Subcutaneous abdominal adipose tissue (tissue), 5 donors: ENCODE data around the gene SIRT2.

Source experiments
- H3K27ac ChIP-seq: one replicate; pipeline ENCODE4 v1.7.0; 2013; ENCODE audit warnings: low read depth, mild to moderate bottlenecking, inconsistent platforms, low read length, moderate library complexity
- H3K27me3 ChIP-seq, 5 donors: one replicate each; pipeline ENCODE4 v1.7.0; 2013; ENCODE audit warnings: low read length in 5 of 5, inconsistent platforms in 1 of 5; ENCODE audit not compliant: control insufficient read depth in 5 of 5, insufficient read depth in 4 of 5
- H3K36me3 ChIP-seq, 5 donors: one replicate each; pipeline ENCODE4 v1.7.0; 2013; ENCODE audit warnings: low read length in 5 of 5; ENCODE audit not compliant: control insufficient read depth in 5 of 5, insufficient read depth in 5 of 5
- H3K4me1 ChIP-seq, 5 donors: one replicate each; pipeline ENCODE4 v1.7.0; 2013; ENCODE audit warnings: low read length in 5 of 5, mild to moderate bottlenecking in 3 of 5, moderate library complexity in 1 of 5; ENCODE audit not compliant: control insufficient read depth in 5 of 5, insufficient read depth in 5 of 5
- H3K4me3 ChIP-seq, 5 donors: one replicate each; pipeline ENCODE4 v1.7.0; 2013; ENCODE audit warnings: low read length in 5 of 5, low read depth in 1 of 5
- H3K9ac ChIP-seq, 5 donors: one replicate each; pipeline ENCODE4 v1.7.0; 2013; ENCODE audit warnings: low read length in 5 of 5, mild to moderate bottlenecking in 4 of 5, moderate library complexity in 3 of 5
- H3K9me3 ChIP-seq, 5 donors: one replicate each; pipeline ENCODE4 v1.7.0; 2013; ENCODE audit warnings: low read length in 5 of 5; ENCODE audit not compliant: control insufficient read depth in 5 of 5
- donor health status: healthy.
- donor health status: healthy.
- donor health status: healthy.
- donor health status: healthy.
- donor health status: healthy.

Gene SIRT2

DNA sequence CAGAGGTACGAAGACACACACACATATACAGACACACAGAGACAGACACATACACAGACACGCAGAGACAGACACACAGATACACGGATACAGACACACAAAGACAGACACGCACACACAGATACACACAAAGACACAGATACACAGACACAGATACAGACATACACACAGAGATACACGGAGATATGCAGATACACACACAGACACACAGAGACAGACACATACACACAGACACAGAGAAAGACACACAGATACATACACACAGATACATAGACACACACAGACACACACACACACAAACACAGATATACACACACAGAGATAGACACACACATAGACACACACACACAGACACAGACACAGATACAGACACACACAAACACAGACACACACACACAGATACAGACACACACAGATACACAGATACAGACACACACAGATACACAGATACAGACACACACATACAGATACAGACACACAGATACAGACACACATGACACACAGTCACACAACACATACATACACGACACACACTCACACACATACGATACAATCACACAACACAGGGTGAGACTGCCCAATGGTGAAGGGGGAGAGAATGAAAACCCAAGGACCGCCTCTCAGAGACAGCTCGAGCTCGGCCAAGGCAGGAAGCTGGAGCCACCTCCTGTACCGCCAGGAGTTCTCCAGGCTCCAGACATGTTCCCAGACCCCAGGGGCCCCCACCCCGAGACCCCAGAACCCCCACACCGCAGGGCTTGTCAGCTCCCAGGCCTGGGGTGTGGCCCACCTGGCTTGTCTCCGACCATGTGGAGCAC is 21.4 kb upstream of the SIRT2 start:
- H3K27me3 ChIP-seq: no peaks in the 10 kb centered on the region
- H3K4me1 ChIP-seq: no peaks in the 10 kb centered on the region
- H3K36me3 ChIP-seq: peaks cover 0 to 38% (median 30%) of the 10 kb centered on the region in 5 donors

DNA sequence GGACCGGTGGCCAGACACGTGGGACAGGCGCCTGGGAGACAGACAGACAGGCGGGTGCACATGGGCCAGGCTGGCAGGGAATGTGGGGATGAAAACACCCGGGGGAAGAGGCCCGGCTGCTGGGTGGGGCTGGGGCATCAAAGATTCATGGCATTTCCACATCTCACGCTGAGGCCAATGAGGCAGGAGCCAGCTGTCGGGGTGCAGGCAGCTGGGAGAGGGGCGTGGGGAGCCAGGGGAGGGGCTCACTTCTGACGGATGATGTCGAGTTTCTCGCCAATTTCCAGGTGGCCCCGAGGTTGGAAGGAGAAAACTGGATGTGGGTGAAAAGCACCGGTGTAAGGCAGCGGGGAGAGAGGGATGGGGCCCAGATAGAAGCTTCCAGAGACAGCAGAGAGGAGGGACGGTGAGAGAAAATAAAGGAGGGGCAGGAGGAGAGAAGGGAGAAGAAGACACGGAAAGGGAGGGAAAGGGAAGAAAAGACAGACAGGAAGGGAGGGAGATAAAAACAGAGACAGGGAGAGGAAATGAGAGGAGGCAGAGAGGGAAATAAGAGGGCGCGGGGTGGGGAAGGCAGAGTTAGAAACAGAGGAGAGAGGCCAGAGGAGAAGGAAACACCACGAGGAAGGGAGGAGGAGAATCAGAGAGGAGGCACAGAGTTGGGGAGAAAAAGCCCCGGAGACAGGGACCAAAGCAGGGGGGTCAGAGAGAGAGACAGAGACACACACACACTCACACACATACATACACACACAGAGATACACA is 20.6 kb upstream of the SIRT2 start:
- H3K4me3 ChIP-seq: no peak overlapping the region
- H3K9me3 ChIP-seq: no peaks in the 10 kb centered on the region
- H3K27ac ChIP-seq: no peak overlapping the region
- H3K9ac ChIP-seq: no peak overlapping the region
- no peaks in the 10 kb centered on the region for H3K27me3 ChIP-seq
- H3K4me1 ChIP-seq: no peaks in the 10 kb centered on the region
- H3K36me3 ChIP-seq: peaks cover 0 to 38% (median 25%) of the 10 kb centered on the region in 5 donors

More for the DNA sequence above, 21.4 kb upstream of the SIRT2 start:
- no peak overlapping the region for H3K27ac ChIP-seq
- H3K9me3 ChIP-seq: no peaks in the 10 kb centered on the region
- no peak overlapping the region for H3K4me3 ChIP-seq
- H3K9ac ChIP-seq: no peak overlapping the region

DNA sequence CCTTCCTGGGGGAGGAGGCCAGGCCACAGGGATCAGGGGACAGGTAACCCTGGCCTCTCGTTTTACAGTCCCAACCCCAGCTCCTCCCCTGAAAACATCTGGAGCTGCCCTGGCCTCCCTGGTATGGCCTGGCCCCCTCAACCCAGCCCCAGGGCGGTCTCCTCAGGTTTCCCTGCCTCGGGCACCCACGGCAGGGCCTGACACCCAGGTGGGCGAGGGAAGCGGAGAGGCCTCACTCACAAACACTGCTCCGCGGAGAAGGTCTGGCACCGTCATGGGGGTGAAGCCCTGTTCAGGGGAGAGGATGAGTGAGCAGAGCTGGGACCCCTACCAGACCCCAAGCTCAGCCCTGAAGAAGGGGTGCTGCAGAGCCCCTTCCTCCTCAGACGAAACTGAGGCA is 19.1 kb upstream of the SIRT2 start:
- Histone ChIP-seq H3K9ac (no peak overlapping the region), H3K27ac (no peak overlapping the region), H3K4me1 (no peaks in the 10 kb centered on the region), H3K27me3 (no peaks in the 10 kb centered on the region), H3K4me3 (no peak overlapping the region), H3K36me3 (peaks cover 0 to 28% (median 15%) of the 10 kb centered on the region in 5 donors), H3K9me3 (no peaks in the 10 kb centered on the region)

- Histone ChIP-seq H3K9me3 (no peaks in the 10 kb centered on the region), H3K4me3 (no peak overlapping the region), H3K4me1 (no peaks in the 10 kb centered on the region), H3K36me3 (peaks cover 0 to 28% (median 15%) of the 10 kb centered on the region in 5 donors), H3K27ac (no peak overlapping the region), H3K27me3 (no peaks in the 10 kb centered on the region), H3K9ac (no peak overlapping the region)
Observed at GRCh38 chr19:38917921-38918491, 18.6 kb upstream of the SIRT2 start.

- H3K36me3 ChIP-seq: peaks cover 0 to 26% (median 15%) of the 10 kb centered on the region in 5 donors
- no peak overlapping the region for H3K9ac ChIP-seq
- H3K9me3 ChIP-seq: no peaks in the 10 kb centered on the region
- peaks cover 0 to 2% (median 0%) of the 10 kb centered on the region in 5 donors for H3K27me3 ChIP-seq
- no peak overlapping the region for H3K4me3 ChIP-seq
- H3K27ac ChIP-seq: no peak overlapping the region
- no peaks in the 10 kb centered on the region for H3K4me1 ChIP-seq
Observed at GRCh38 chr19:38917516-38917915, 18.1 kb upstream of the SIRT2 start.

DNA sequence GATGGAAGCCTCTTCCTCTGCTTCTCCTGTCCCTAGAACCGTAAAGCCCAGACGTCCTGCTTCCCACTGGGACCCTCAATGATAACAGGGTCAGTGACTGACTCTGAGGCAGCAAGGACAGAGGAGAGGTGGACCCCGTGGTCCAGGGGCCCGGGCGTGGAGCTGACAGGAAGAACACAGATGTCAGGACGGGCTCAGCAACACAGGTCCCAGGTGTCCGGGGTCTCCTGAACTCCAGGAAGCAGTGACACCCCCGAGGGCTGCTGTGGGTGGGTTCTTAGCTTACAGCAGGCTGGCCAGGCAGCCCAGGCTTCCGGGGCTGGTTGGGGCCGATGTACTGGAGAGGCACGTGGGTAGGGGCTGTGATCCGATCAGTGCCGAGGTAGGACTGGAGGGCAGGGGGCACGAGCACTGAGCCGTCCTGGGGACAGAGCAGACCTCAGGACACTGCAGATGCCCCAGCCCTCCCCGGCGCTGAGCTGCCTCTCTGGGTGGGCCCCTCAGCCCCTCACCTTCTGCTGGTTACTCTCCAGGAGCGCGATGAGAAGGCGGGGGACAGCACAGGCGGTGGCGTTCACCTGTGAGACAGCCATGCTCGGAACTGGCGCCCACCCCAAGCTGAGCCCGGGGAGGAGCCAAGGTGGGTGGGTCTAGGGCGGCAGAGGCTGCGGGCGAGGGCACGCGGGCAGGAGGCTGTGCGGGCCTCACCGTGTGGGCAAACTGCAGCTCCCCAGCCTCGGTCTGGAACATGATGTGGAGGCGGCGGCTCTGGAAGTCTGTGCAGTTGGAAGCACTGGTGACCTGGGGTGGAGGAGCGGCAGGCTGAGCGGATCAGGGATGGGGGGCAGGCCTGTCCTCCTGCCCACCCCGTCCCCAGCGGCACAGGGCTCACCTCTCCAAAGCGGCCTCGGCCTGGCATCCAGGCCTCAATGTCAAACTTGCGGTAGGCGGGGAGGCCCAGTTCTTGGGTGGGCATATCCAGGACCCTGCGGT is 16.2 kb upstream of the SIRT2 start:
- H3K4me3 ChIP-seq: no peak overlapping the region
- H3K27ac ChIP-seq: no peak overlapping the region
- no peak overlapping the region for H3K9ac ChIP-seq
- no peaks in the 10 kb centered on the region for H3K4me1 ChIP-seq
- peaks cover 0 to 12% (median 5%) of the 10 kb centered on the region in 5 donors for H3K36me3 ChIP-seq
- no peaks in the 10 kb centered on the region for H3K9me3 ChIP-seq
- peaks cover 6 to 15% (median 9%) of the 10 kb centered on the region in 5 donors for H3K27me3 ChIP-seq

- H3K9me3 ChIP-seq: no peaks in the 10 kb centered on the region
Observed at GRCh38 chr19:38913958-38914357, 14.5 kb upstream of the SIRT2 start.

DNA sequence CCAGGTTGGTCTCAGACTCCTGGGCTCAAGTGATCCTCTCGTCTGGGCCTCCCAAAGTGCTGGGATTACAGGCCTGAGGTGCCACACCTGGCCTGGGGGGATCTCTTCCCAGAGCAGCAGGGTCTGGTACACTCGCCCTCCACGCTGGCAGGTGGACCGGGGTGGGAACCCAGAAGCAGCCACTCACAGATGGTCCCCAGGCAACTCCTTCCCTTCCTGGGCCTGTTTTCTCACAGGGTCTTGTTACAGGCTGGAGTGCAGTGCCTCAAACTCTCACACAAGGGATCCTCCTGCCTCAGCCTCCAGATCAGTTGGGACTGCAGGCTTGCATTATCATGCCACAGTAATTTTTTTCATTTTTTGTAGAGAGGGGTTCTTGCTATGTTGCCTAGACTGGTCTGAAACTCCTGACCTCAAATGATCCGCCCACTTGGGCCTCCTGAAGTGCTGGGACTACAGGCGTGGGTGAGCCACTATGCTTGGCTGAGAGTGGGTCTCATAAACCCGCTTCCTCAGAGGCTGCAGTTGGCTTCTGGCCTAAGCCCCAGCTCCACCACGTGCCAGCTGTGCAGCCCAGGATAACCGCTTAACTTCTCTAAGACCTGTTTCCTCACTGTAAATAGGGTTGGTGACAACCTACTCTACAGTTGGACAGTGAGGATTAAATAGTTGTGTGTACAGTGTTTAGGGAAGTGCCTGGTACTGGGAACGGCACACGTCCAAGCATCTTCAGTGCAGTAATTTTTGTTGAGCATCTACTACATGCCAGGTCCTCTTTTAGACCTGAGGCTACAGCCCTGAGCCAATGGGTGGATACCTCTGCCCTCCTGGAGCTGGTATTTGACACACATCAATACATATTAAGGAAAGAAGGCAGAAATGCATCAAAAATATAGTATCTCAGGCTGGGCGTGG is 13.4 kb upstream of the SIRT2 start:
- H3K4me3 ChIP-seq: no peak overlapping the region
- H3K9ac ChIP-seq: no peak overlapping the region
- H3K36me3 ChIP-seq: peaks cover 0 to 24% (median 14%) of the 10 kb centered on the region in 5 donors
- peaks cover 6 to 15% (median 9%) of the 10 kb centered on the region in 5 donors for H3K27me3 ChIP-seq
- H3K27ac ChIP-seq: no peak overlapping the region
- no peaks in the 10 kb centered on the region for H3K4me1 ChIP-seq
- H3K9me3 ChIP-seq: no peaks in the 10 kb centered on the region

More at GRCh38 chr19:38913958-38914357, 14.5 kb upstream of the SIRT2 start:
- Histone ChIP-seq H3K9ac (no peak overlapping the region), H3K27ac (no peak overlapping the region), H3K4me1 (no peaks in the 10 kb centered on the region), H3K4me3 (no peak overlapping the region), H3K36me3 (peaks cover 0 to 15% (median 9%) of the 10 kb centered on the region in 5 donors), H3K27me3 (peaks cover 6 to 15% (median 9%) of the 10 kb centered on the region in 5 donors)
